Measurements from ENCODE around the gene PRORP. TPM values are rescaled to one million over a fixed set of nuclear protein-coding genes. Genes with fewer than 3 reads are reported as not detected.
"Not testable (repeated sequence)": the region's sequence is repeated elsewhere in the genome, so short reads cannot be mapped to it uniquely, and the experiment has no call there.

The PRORP gene
- total RNA-seq, result 42.1 TPM
- 28.5 TPM for polyA plus RNA-seq
- long read RNA-seq, donor 1, partial matches to known transcripts, result 0 of 2 reads
- long read RNA-seq, donor 1, other reads (novel, unspliced or antisense), result 0 of 2 reads
- long read RNA-seq, donor 2, result 0 reads
- long read RNA-seq, donor 3, transcript KIAA0391-202 (6 exons, 1,589 nt), result minor isoform, 7 of 25 reads
- long read RNA-seq, donor 3, transcript KIAA0391-211 (7 exons, 1,406 nt), result major isoform, 16 of 25 reads
- long read RNA-seq, donor 3, partial matches to known transcripts, result 0 of 25 reads
- long read RNA-seq, donor 3, other reads (novel, unspliced or antisense), result 0 of 25 reads
- long read RNA-seq, donor 4, partial matches to known transcripts, result 5 of 11 reads
- long read RNA-seq, donor 4, other reads (novel, unspliced or antisense), result 0 of 11 reads
- long read RNA-seq, donor 5, transcript KIAA0391-211 (7 exons, 1,406 nt), result major isoform, 7 of 15 reads
- long read RNA-seq, donor 5, transcript KIAA0391-202 (6 exons, 1,589 nt), result minor isoform, 6 of 15 reads
- long read RNA-seq, donor 5, partial matches to known transcripts, result 0 of 15 reads
- long read RNA-seq, donor 5, other reads (novel, unspliced or antisense), result 0 of 15 reads
- long read RNA-seq, donor 6, full-length matches to known transcripts, result 14 of 14 reads
- long read RNA-seq, donor 6, partial matches to known transcripts, result 0 of 14 reads
- long read RNA-seq, donor 6, other reads (novel, unspliced or antisense), result 0 of 14 reads
- long read RNA-seq, donor 7, full-length matches to known transcripts, result 17 of 17 reads
- long read RNA-seq, donor 7, partial matches to known transcripts, result 0 of 17 reads
- long read RNA-seq, donor 7, other reads (novel, unspliced or antisense), result 0 of 17 reads
- long read RNA-seq, donor 8, partial matches to known transcripts, result 0 of 6 reads
- long read RNA-seq, donor 8, other reads (novel, unspliced or antisense), result 0 of 6 reads
- long read RNA-seq, donor 9, partial matches to known transcripts, result 0 of 7 reads
- long read RNA-seq, donor 9, other reads (novel, unspliced or antisense), result 0 of 7 reads
- long read RNA-seq, donor 10, partial matches to known transcripts, result 0 of 7 reads
- long read RNA-seq, donor 10, other reads (novel, unspliced or antisense), result 0 of 7 reads

GRCh38 chr14:35121887-35122695, at the start of gene PRORP, which contains the start of gene PPP2R3C:
Gene PRORP (plus strand): TSS chr14:35122552. CDS start chr14:35123246, 694 bp downstream.
Gene PPP2R3C (minus strand): TSS chr14:35121990. CDS start chr14:35121959, 31 bp downstream.
- peak; percentile 88 to 98 (median 94) for DNase-seq (ENCODE audit: low read depth in 6 of 9, low spot score in 9 of 9)
- Histone ChIP-seq H3K4me3 (ENCODE audit: low read length in 2 of 2) (peak within 1 kb of the TSS; percentile 60 to 81), H3K4me1 (ENCODE audit: control insufficient read depth in 2 of 2, insufficient read depth in 2 of 2, low read length in 2 of 2) (peaks cover 13 to 20% of the 10 kb centered on the region in 2 donors), H3K27me3 (ENCODE audit: control insufficient read depth in 2 of 2, insufficient read depth in 1 of 2, low read length in 1 of 2) (no peaks in the 10 kb centered on the region), H3K27ac (ENCODE audit: low read depth in 1 of 2, low read length in 1 of 2) (peak within 1 kb of the TSS; percentile 97 to 99), H3K9me3 (ENCODE audit: control insufficient read depth in 2 of 2, insufficient read depth in 1 of 2, low read length in 1 of 2) (peaks cover 0 to 5% of the 10 kb centered on the region in 2 donors), H3K36me3 (ENCODE audit: control insufficient read depth in 2 of 2, insufficient read depth in 2 of 2, low read length in 1 of 2) (peaks cover 4 to 7% of the 10 kb centered on the region in 2 donors)
- WGBS, result under 1% methylated on average over 57 of the region's 57 CpGs

GRCh38 chr14:35073486-35073885, 48.9 kb upstream of the PRORP start:
- Histone ChIP-seq H3K9me3 (ENCODE audit: control insufficient read depth in 2 of 2, insufficient read depth in 1 of 2, low read length in 1 of 2) (no peaks in the 10 kb centered on the region), H3K4me3 (ENCODE audit: low read length in 2 of 2) (no peak overlapping the region), H3K36me3 (ENCODE audit: control insufficient read depth in 2 of 2, insufficient read depth in 2 of 2, low read length in 1 of 2) (peaks cover 7 to 16% of the 10 kb centered on the region in 2 donors), H3K4me1 (ENCODE audit: control insufficient read depth in 2 of 2, insufficient read depth in 2 of 2, low read length in 2 of 2) (no peaks in the 10 kb centered on the region), H3K27ac (ENCODE audit: low read depth in 1 of 2, low read length in 1 of 2) (no peak overlapping the region), H3K27me3 (ENCODE audit: control insufficient read depth in 2 of 2, insufficient read depth in 1 of 2, low read length in 1 of 2) (no peaks in the 10 kb centered on the region)
- no peak for DNase-seq (ENCODE audit: low read depth in 6 of 9, low spot score in 9 of 9)
- 100% methylated on average over 1 of the region's 1 CpG for WGBS

- no peaks in the 10 kb centered on the region for H3K4me1 ChIP-seq (ENCODE audit: control insufficient read depth in 2 of 2, insufficient read depth in 2 of 2, low read length in 2 of 2)
- no peaks in the 10 kb centered on the region for H3K27me3 ChIP-seq (ENCODE audit: control insufficient read depth in 2 of 2, insufficient read depth in 1 of 2, low read length in 1 of 2)
- DNase-seq (ENCODE audit: low read depth in 6 of 9, low spot score in 9 of 9), result no peak
- no peak overlapping the region for H3K4me3 ChIP-seq (ENCODE audit: low read length in 2 of 2)
- H3K36me3 ChIP-seq (ENCODE audit: control insufficient read depth in 2 of 2, insufficient read depth in 2 of 2, low read length in 1 of 2), result peaks cover 10 to 27% of the 10 kb centered on the region in 2 donors
- H3K9me3 ChIP-seq (ENCODE audit: control insufficient read depth in 2 of 2, insufficient read depth in 1 of 2, low read length in 1 of 2), result no peaks in the 10 kb centered on the region
- WGBS, result 100% methylated on average over 2 of the region's 2 CpGs
- no peak overlapping the region for H3K27ac ChIP-seq (ENCODE audit: low read depth in 1 of 2, low read length in 1 of 2)
Observed at GRCh38 chr14:35078082-35078481, 44.3 kb upstream of the PRORP start.

GRCh38 chr14:35079742-35080141, 42.6 kb upstream of the PRORP start:
- WGBS, result 94% methylated on average over 1 of the region's 1 CpG
- no peak overlapping the region for H3K4me3 ChIP-seq (ENCODE audit: low read length in 2 of 2)
- H3K4me1 ChIP-seq (ENCODE audit: control insufficient read depth in 2 of 2, insufficient read depth in 2 of 2, low read length in 2 of 2), result no peaks in the 10 kb centered on the region
- no peaks in the 10 kb centered on the region for H3K27me3 ChIP-seq (ENCODE audit: control insufficient read depth in 2 of 2, insufficient read depth in 1 of 2, low read length in 1 of 2)
- no peak for DNase-seq (ENCODE audit: low read depth in 6 of 9, low spot score in 9 of 9)
- no peaks in the 10 kb centered on the region for H3K9me3 ChIP-seq (ENCODE audit: control insufficient read depth in 2 of 2, insufficient read depth in 1 of 2, low read length in 1 of 2)
- H3K27ac ChIP-seq (ENCODE audit: low read depth in 1 of 2, low read length in 1 of 2), result no peak overlapping the region
- H3K36me3 ChIP-seq (ENCODE audit: control insufficient read depth in 2 of 2, insufficient read depth in 2 of 2, low read length in 1 of 2), result peaks cover 15 to 32% of the 10 kb centered on the region in 2 donors

- H3K4me1 ChIP-seq (ENCODE audit: control insufficient read depth in 2 of 2, insufficient read depth in 2 of 2, low read length in 2 of 2), result no peaks in the 10 kb centered on the region
- H3K27me3 ChIP-seq (ENCODE audit: control insufficient read depth in 2 of 2, insufficient read depth in 1 of 2, low read length in 1 of 2), result no peaks in the 10 kb centered on the region
- WGBS, result 97% methylated on average over 8 of the region's 8 CpGs
- no peak overlapping the region for H3K4me3 ChIP-seq (ENCODE audit: low read length in 2 of 2)
- H3K9me3 ChIP-seq (ENCODE audit: control insufficient read depth in 2 of 2, insufficient read depth in 1 of 2, low read length in 1 of 2), result no peaks in the 10 kb centered on the region
- H3K36me3 ChIP-seq (ENCODE audit: control insufficient read depth in 2 of 2, insufficient read depth in 2 of 2, low read length in 1 of 2), result peaks cover 20 to 57% of the 10 kb centered on the region in 2 donors
- no peak for DNase-seq (ENCODE audit: low read depth in 6 of 9, low spot score in 9 of 9)
- no peak overlapping the region for H3K27ac ChIP-seq (ENCODE audit: low read depth in 1 of 2, low read length in 1 of 2)
Observed at GRCh38 chr14:35083530-35084150, 38.7 kb upstream of the PRORP start.

GRCh38 chr14:35085441-35085840, 36.9 kb upstream of the PRORP start:
- H3K4me3 ChIP-seq (ENCODE audit: low read length in 2 of 2), result no peak overlapping the region
- H3K4me1 ChIP-seq (ENCODE audit: control insufficient read depth in 2 of 2, insufficient read depth in 2 of 2, low read length in 2 of 2), result no peaks in the 10 kb centered on the region
- H3K27ac ChIP-seq (ENCODE audit: low read depth in 1 of 2, low read length in 1 of 2), result no peak overlapping the region
- no peaks in the 10 kb centered on the region for H3K9me3 ChIP-seq (ENCODE audit: control insufficient read depth in 2 of 2, insufficient read depth in 1 of 2, low read length in 1 of 2)
- DNase-seq (ENCODE audit: low read depth in 6 of 9, low spot score in 9 of 9), result no peak
- H3K27me3 ChIP-seq (ENCODE audit: control insufficient read depth in 2 of 2, insufficient read depth in 1 of 2, low read length in 1 of 2), result no peaks in the 10 kb centered on the region
- 95% methylated on average over 2 of the region's 2 CpGs for WGBS
- peaks cover 33 to 58% of the 10 kb centered on the region in 2 donors for H3K36me3 ChIP-seq (ENCODE audit: control insufficient read depth in 2 of 2, insufficient read depth in 2 of 2, low read length in 1 of 2)

GRCh38 chr14:35088514-35088913, 33.8 kb upstream of the PRORP start:
- Histone ChIP-seq H3K36me3 (ENCODE audit: control insufficient read depth in 2 of 2, insufficient read depth in 2 of 2, low read length in 1 of 2) (peaks cover 33 to 53% of the 10 kb centered on the region in 2 donors), H3K4me3 (ENCODE audit: low read length in 2 of 2) (no peak overlapping the region), H3K27ac (ENCODE audit: low read depth in 1 of 2, low read length in 1 of 2) (no peak overlapping the region), H3K4me1 (ENCODE audit: control insufficient read depth in 2 of 2, insufficient read depth in 2 of 2, low read length in 2 of 2) (no peaks in the 10 kb centered on the region), H3K9me3 (ENCODE audit: control insufficient read depth in 2 of 2, insufficient read depth in 1 of 2, low read length in 1 of 2) (no peaks in the 10 kb centered on the region), H3K27me3 (ENCODE audit: control insufficient read depth in 2 of 2, insufficient read depth in 1 of 2, low read length in 1 of 2) (no peaks in the 10 kb centered on the region)
- no peak for DNase-seq (ENCODE audit: low read depth in 6 of 9, low spot score in 9 of 9)
- WGBS, result 97% methylated on average over 2 of the region's 2 CpGs

GRCh38 chr14:35094645-35095044, 27.7 kb upstream of the PRORP start:
- H3K4me3 ChIP-seq (ENCODE audit: low read length in 2 of 2); H3K4me1 ChIP-seq (ENCODE audit: control insufficient read depth in 2 of 2, insufficient read depth in 2 of 2, low read length in 2 of 2); H3K27ac ChIP-seq (ENCODE audit: low read depth in 1 of 2, low read length in 1 of 2); H3K27me3 ChIP-seq (ENCODE audit: control insufficient read depth in 2 of 2, insufficient read depth in 1 of 2, low read length in 1 of 2); DNase-seq (ENCODE audit: low read depth in 6 of 9, low spot score in 9 of 9); H3K9me3 ChIP-seq (ENCODE audit: control insufficient read depth in 2 of 2, insufficient read depth in 1 of 2, low read length in 1 of 2): not testable (repeated sequence)
- H3K36me3 ChIP-seq (ENCODE audit: control insufficient read depth in 2 of 2, insufficient read depth in 2 of 2, low read length in 1 of 2), result peaks cover 42 to 49% of the 10 kb centered on the region in 2 donors
- 98% methylated on average over 6 of the region's 6 CpGs for WGBS
